Osteocyte (in vitro differentiated cells): ENCODE results near the gene TBL1X. TPM values are rescaled to one million over a fixed set of nuclear protein-coding genes. Genes with fewer than 3 reads are reported as not detected.
A peak's percentile ranks its signal among the peaks of the same experiment; 100 is the strongest.

Experiments
- DNase-seq: peaks from one replicate; pipeline ENCODE4 v3.0.0; 2021; ENCODE audit warnings: mixed read lengths; ENCODE audit not compliant: unreplicated experiment; ENCODE audit errors: extremely low spot score
- H3K27ac Mint-ChIP-seq: one replicate; pipeline ENCODE4 v1.8.0; 2021; ENCODE audit warnings: mild to moderate bottlenecking, mixed read lengths; ENCODE audit not compliant: unreplicated experiment
- H3K27me3 Mint-ChIP-seq: one replicate; pipeline ENCODE4 v1.8.0; 2021; ENCODE audit warnings: mixed read lengths; ENCODE audit not compliant: unreplicated experiment
- H3K36me3 Mint-ChIP-seq: one replicate; pipeline ENCODE4 v1.8.0; 2021; ENCODE audit warnings: mixed read lengths; ENCODE audit not compliant: unreplicated experiment
- H3K4me1 Mint-ChIP-seq: one replicate; pipeline ENCODE4 v1.8.0; 2021; ENCODE audit warnings: mixed read lengths; ENCODE audit not compliant: unreplicated experiment
- H3K4me3 Mint-ChIP-seq: one replicate; pipeline ENCODE4 v1.8.0; 2021; ENCODE audit warnings: mild to moderate bottlenecking, moderate library complexity, mixed read lengths; ENCODE audit not compliant: unreplicated experiment
- H3K9me3 Mint-ChIP-seq: one replicate; pipeline ENCODE4 v1.8.0; 2021; ENCODE audit warnings: mixed read lengths; ENCODE audit not compliant: unreplicated experiment
- total RNA-seq: library from RNA; stranded (reverse); gene quantifications from 2 replicates; pipeline ENCODE4 v1.2.1, GENCODE V29; 2021
- TF ChIP-seq, protein P1 (sequence below): fragments of 200-600 bp; sonication (generic); IDR thresholded peaks from 2 replicates; pipeline ENCODE4 v1.5.0; 2021; ENCODE audit warnings: antibody characterized with exemption, mild to moderate bottlenecking, moderate library complexity

The TBL1X gene
- total RNA-seq, 1 donor from 2014 or later: 35.3 TPM

DNA sequence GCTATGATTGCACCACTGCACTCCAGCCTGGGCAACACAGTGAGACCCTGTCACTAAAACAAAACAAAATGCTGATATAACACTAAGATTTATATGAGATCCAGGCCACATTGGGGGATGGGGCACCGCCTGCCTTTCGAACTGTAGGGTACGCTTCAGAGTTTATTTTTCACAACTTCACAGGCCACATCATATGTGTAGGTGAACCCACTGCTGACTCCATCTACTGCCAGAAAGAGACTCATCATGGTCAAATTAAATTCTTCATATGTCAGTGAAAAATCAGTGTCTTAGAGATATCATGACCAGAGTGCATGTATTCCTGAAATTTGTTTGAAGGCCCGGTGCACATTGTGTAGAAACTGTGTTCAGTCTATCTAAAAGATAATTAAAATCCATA is 178.9 kb downstream of the TBL1X start:
- TF ChIP-seq, protein P1, sequence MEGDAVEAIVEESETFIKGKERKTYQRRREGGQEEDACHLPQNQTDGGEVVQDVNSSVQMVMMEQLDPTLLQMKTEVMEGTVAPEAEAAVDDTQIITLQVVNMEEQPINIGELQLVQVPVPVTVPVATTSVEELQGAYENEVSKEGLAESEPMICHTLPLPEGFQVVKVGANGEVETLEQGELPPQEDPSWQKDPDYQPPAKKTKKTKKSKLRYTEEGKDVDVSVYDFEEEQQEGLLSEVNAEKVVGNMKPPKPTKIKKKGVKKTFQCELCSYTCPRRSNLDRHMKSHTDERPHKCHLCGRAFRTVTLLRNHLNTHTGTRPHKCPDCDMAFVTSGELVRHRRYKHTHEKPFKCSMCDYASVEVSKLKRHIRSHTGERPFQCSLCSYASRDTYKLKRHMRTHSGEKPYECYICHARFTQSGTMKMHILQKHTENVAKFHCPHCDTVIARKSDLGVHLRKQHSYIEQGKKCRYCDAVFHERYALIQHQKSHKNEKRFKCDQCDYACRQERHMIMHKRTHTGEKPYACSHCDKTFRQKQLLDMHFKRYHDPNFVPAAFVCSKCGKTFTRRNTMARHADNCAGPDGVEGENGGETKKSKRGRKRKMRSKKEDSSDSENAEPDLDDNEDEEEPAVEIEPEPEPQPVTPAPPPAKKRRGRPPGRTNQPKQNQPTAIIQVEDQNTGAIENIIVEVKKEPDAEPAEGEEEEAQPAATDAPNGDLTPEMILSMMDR: no peak
- H3K36me3 Mint-ChIP-seq: peaks cover 2% of the 10 kb centered on the region

DNA sequence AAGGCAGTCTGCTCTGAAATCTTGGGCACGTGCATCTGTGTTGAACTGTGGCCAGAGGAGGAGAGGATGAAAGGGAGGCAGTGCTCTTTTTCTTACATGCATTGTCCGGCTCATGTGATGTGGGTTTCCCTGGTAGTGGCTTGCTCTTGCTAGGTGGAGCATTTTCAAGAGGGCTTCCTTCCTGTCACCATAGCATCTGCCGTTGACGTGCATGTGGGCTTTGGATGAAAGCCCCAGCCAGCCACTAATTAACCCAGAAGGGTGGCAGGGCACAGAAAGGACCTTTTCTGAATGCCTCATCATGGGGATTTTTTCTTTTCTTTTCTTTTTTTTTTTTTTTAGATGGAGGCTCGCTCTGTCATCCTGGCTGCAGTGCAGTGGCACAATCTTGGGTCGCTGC is 179.5 kb downstream of the TBL1X start:
- Mint-ChIP-seq H3K4me3 (no peak overlapping the region), H3K27me3 (no peaks in the 10 kb centered on the region), H3K27ac (no peak overlapping the region), H3K9me3 (peaks cover 8% of the 10 kb centered on the region), H3K4me1 (no peaks in the 10 kb centered on the region), H3K36me3 (peaks cover 2% of the 10 kb centered on the region)
- DNase-seq: no peak
- TF ChIP-seq, protein P1: no peak

More for the DNA sequence above, 178.9 kb downstream of the TBL1X start:
- no peak overlapping the region for H3K4me3 Mint-ChIP-seq
- H3K27me3 Mint-ChIP-seq: no peaks in the 10 kb centered on the region
- H3K27ac Mint-ChIP-seq: no peak overlapping the region
- H3K4me1 Mint-ChIP-seq: peaks cover 4% of the 10 kb centered on the region
- DNase-seq: no peak
- peaks cover 8% of the 10 kb centered on the region for H3K9me3 Mint-ChIP-seq

DNA sequence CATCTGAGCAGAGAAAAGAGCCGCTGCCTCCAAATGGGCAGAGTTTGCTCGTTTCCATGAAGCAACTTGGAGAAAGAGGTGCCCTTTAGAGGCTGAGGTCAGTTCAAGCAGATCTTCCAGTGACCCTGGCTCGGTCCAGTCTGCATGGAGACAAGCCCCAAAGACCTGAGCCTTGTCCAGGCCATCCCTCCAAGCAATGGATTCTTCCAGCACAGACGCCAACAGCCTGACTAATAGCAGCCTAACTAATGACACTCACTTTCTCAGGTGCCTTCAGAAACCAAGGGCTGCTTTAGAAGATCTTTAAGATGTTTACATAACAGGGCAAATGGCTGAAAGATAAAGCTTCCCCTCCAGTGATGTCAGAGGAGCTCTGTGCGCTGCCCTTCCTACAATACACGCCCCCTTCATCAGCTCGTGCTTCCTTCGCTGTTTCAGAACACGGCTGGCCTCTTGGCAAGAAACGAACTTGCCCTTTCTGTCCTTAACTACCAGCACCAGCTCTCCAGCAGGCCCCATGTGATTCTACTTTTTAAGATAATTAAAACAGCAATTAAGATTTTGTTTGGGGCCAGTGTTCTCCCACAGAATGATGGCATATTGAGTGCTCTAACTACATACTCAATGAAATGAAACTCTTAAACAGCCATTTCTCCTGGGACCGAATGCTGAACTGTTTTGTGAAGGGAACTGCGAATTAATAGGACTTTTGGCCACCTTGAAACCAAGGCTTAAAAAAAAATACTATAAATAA is 181.8 kb downstream of the TBL1X start:
- no peaks in the 10 kb centered on the region for H3K27me3 Mint-ChIP-seq
- no peak overlapping the region for H3K27ac Mint-ChIP-seq
- H3K36me3 Mint-ChIP-seq: peaks cover 2% of the 10 kb centered on the region
- DNase-seq: no peak
- peaks cover 2% of the 10 kb centered on the region for H3K4me1 Mint-ChIP-seq
- TF ChIP-seq, protein P1: no peak
- no peak overlapping the region for H3K4me3 Mint-ChIP-seq
- peaks cover 8% of the 10 kb centered on the region for H3K9me3 Mint-ChIP-seq

DNA sequence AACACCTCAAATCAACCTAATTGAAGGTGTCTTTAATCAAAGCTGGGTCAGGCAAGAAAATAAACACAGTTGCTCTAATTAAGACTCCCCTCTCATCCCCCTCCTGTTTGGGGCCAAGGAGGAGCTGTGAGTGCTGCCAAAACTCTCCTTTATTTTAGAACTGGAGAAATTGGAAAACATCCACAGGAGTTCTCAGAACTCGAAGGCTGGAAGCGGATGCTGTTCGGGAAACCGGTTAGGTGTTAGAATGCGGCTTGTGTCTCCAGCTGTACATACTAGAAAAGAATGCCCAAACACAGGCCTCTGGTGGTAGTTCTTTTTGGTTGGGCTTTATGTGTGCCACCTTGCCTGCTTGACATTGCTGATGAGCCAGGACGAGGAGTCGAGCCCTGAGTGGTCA is 182.6 kb downstream of the TBL1X start:
- H3K4me3 Mint-ChIP-seq: no peak overlapping the region
- DNase-seq: no peak
- TF ChIP-seq, protein P1: no peak
- H3K27me3 Mint-ChIP-seq: no peaks in the 10 kb centered on the region
- peaks cover 2% of the 10 kb centered on the region for H3K4me1 Mint-ChIP-seq
- H3K9me3 Mint-ChIP-seq: peaks cover 5% of the 10 kb centered on the region
- H3K27ac Mint-ChIP-seq: no peak overlapping the region
- peaks cover 4% of the 10 kb centered on the region for H3K36me3 Mint-ChIP-seq

DNA sequence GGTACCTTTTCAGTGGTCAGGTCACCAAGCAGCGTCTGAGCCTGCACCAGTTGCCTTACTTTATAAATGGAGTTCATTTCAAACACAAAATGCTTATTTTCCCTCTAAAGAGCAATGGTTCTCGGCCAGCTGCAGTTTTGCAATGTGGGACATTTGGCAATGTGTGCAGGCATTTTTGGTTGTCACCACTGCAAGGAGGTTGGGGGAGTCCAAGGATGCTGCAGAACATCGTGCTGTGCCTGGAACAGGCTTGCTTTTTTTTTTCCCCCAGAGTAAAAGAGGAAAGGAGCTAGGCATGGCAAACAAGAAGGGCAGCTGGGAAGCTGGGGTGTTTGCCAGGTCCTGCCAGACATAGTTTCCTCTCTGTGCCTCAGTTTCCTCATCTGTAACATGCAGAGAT is 185.2 kb downstream of the TBL1X start:
- Mint-ChIP-seq H3K4me3 (no peak overlapping the region), H3K9me3 (no peaks in the 10 kb centered on the region), H3K27ac (no peak overlapping the region), H3K36me3 (peaks cover 11% of the 10 kb centered on the region), H3K27me3 (no peaks in the 10 kb centered on the region), H3K4me1 (peaks cover 2% of the 10 kb centered on the region)
- DNase-seq: peak; percentile 65
- TF ChIP-seq, protein P1: no peak
